ENCODE data around the gene SPINT3.

The SPINT3 gene

GRCh38 chr20:45515147-45515913, at the start of gene SPINT3:
TSS of gene SPINT3 (minus strand) at chr20:45515622. CDS start at chr20:45515608, 14 bp downstream.
- DNase-seq, result no peak

GRCh38 chr20:45564760-45565276, 49.4 kb upstream of the SPINT3 start:
- no peak for DNase-seq

GRCh38 chr20:45555198-45555597, 39.8 kb upstream of the SPINT3 start:
- DNase-seq, result no peak

GRCh38 chr20:45552456-45552855, 37.0 kb upstream of the SPINT3 start:
- no peak for DNase-seq

GRCh38 chr20:45550765-45551164, 35.3 kb upstream of the SPINT3 start:
- no peak for DNase-seq

GRCh38 chr20:45548410-45548809, 33.0 kb upstream of the SPINT3 start:
- no peak for DNase-seq

GRCh38 chr20:45547206-45547770, 31.9 kb upstream of the SPINT3 start, which contains the start of gene EPPIN:
TSS of gene EPPIN (minus strand) at chr20:45547401. CDS start at chr20:45547357, 44 bp downstream.
- DNase-seq, result no peak

- no peak for DNase-seq
Observed at GRCh38 chr20:45545754-45546453, 30.5 kb upstream of the SPINT3 start.

GRCh38 chr20:45545351-45545750, 29.9 kb upstream of the SPINT3 start:
- no peak for DNase-seq

GRCh38 chr20:45539382-45539781, 24.0 kb upstream of the SPINT3 start, which contains the start of gene WFDC6:
TSS of gene WFDC6 (minus strand) at chr20:45539482. CDS start at chr20:45539407, 75 bp downstream.
- DNase-seq, result no peak

- DNase-seq, result no peak
Observed at GRCh38 chr20:45538209-45538799, 22.9 kb upstream of the SPINT3 start.

- DNase-seq, result no peak
Observed at GRCh38 chr20:45527294-45527693, 11.9 kb upstream of the SPINT3 start.

- DNase-seq, result no peak
Observed at GRCh38 chr20:45523821-45524220, 8.4 kb upstream of the SPINT3 start.

- no peak for DNase-seq
Observed at GRCh38 chr20:45518282-45518681, 2.9 kb upstream of the SPINT3 start.

GRCh38 chr20:45510242-45510862, 5.1 kb downstream of the SPINT3 start:
- DNase-seq, result no peak

- no peak for DNase-seq
Observed at GRCh38 chr20:45509091-45509490, 6.3 kb downstream of the SPINT3 start.

GRCh38 chr20:45508068-45508886, 7.1 kb downstream of the SPINT3 start:
- DNase-seq, result no peak

GRCh38 chr20:45507011-45507820, 8.2 kb downstream of the SPINT3 start:
- no peak for DNase-seq

- no peak for DNase-seq
Observed at GRCh38 chr20:45506398-45506797, 9.0 kb downstream of the SPINT3 start.

GRCh38 chr20:45503403-45503802, 12.0 kb downstream of the SPINT3 start:
- no peak for DNase-seq

- DNase-seq, result no peak
Observed at GRCh38 chr20:45502561-45502960, 12.9 kb downstream of the SPINT3 start.

Measured in NCI-H1048 (cell line).